ENCODE results near the gene TMEM80. TPM values are rescaled to one million over a fixed set of nuclear protein-coding genes. Genes with fewer than 3 reads are reported as not detected.

Gene TMEM80
- total RNA-seq, 2 experiments from 2014 or later = 21.0 to 22.0 TPM

DNA sequence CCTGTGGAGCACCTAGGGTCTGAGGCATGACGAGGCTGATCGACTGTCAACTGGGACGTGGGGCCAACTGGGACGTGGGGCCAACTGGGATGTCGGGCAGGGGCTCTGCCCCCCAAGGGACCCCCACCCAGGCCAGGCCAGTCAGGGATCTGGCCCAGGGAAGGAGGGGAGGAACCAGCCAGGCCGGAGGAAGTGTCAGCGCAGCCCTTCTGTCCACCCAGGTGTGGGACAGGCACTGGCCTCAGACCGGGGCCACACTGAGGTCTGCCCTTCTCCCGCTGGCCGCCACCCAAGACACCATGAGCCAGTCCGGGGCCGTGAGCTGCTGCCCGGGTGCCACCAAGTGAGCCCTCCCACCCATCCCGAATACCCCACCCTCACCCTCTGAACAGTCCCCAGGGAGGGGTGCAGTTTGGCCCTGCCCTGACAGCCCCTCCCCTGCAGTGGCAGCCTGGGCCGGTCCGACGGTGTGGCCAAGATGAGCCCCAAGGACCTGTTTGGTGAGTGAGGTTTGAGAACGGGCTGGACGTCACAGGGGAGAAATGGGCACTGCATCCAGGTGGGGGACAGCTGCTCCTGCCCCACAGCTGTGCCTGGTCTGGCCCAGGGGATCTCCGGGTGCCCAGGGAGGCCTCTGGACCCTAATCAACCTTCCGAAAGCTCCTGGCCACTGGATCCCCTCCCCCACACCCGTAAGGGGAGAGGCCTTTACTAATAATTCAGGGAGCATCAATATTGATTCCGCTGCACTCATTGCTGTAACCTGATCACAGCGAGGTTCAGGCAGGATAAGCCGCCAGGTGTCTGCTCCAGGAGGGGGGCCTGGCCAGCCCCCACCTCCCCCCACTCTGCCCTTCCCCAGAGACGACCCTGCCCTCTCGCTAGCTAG lies 13.7 kb downstream of the TMEM80 start:
- no peaks in the 10 kb centered on the region for H3K36me3 ChIP-seq (ENCODE audit: insufficient read depth, low read length)
- Mint-ChIP-seq H3K4me1 (ENCODE audit: low read depth) (no peaks in the 10 kb centered on the region), H3K36me3 (ENCODE audit: low read depth) (no peaks in the 10 kb centered on the region), H3K9me3 (no peaks in the 10 kb centered on the region), H3K27me3 (peaks cover 20% of the 10 kb centered on the region), H3K4me3 (no peak overlapping the region), H3K27ac (no peak overlapping the region)
- H3K27me3 ChIP-seq (ENCODE audit: control insufficient read depth in 1 of 2, insufficient read depth in 2 of 2, low read length in 2 of 2) = peaks cover 20 to 28% of the 10 kb centered on the region in 2 experiments
- ChIA-PET CTCF (no interaction called here), POLR2A (no interaction called here)
- H3K27ac ChIP-seq (ENCODE audit: low read depth in 1 of 2, low read length in 2 of 2) = no peak overlapping the region
- DNase-seq (peak in 1 of 14 experiments; percentile 16), ATAC-seq (ENCODE audit: poor library complexity) (no peak)
- intact Hi-C loops (cut with DNase I, micrococcal nuclease) = no loop called here
- H3K4me1 ChIP-seq (ENCODE audit: insufficient read depth, low read length) = peaks cover 26% of the 10 kb centered on the region
- H3K4me3 ChIP-seq (ENCODE audit: low read length) = no peak overlapping the region
- peaks cover 0 to 14% of the 10 kb centered on the region in 2 experiments for H3K9me3 ChIP-seq (ENCODE audit: control insufficient read depth in 1 of 2, insufficient read depth in 1 of 2, low read length in 2 of 2)
- TF ChIP-seq, protein P1, sequence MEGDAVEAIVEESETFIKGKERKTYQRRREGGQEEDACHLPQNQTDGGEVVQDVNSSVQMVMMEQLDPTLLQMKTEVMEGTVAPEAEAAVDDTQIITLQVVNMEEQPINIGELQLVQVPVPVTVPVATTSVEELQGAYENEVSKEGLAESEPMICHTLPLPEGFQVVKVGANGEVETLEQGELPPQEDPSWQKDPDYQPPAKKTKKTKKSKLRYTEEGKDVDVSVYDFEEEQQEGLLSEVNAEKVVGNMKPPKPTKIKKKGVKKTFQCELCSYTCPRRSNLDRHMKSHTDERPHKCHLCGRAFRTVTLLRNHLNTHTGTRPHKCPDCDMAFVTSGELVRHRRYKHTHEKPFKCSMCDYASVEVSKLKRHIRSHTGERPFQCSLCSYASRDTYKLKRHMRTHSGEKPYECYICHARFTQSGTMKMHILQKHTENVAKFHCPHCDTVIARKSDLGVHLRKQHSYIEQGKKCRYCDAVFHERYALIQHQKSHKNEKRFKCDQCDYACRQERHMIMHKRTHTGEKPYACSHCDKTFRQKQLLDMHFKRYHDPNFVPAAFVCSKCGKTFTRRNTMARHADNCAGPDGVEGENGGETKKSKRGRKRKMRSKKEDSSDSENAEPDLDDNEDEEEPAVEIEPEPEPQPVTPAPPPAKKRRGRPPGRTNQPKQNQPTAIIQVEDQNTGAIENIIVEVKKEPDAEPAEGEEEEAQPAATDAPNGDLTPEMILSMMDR (IDR thresholded peaks at IDR 0.05) = no peak

DNA sequence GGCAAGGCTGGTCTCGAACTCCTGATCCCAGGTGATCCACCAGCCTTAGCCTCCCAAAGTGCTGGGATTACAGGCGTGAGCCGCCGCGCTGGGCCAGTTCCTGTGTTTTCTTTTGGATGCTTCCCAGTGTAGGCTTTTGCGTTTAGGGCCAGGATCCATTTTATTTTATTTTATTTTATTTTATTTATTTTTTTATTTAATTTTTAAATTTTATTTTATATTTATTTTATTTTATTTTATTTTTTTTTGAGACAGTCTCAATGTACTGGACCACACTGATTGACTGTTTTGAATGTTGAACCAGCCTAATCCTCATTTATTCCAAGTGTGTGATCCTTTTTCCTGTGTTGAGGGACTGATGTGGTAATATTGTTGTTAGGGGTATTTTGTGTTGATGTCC lies 18.8 kb downstream of the TMEM80 start:
- Mint-ChIP-seq H3K9me3 (peaks cover 5% of the 10 kb centered on the region), H3K4me3 (no peak overlapping the region), H3K4me1 (ENCODE audit: low read depth) (no peaks in the 10 kb centered on the region), H3K27me3 (peaks cover 18% of the 10 kb centered on the region), H3K27ac (no peak overlapping the region), H3K36me3 (ENCODE audit: low read depth) (no peaks in the 10 kb centered on the region)
- Histone ChIP-seq H3K4me1 (ENCODE audit: insufficient read depth, low read length) (peaks cover 9% of the 10 kb centered on the region), H3K4me3 (ENCODE audit: low read length) (no peak overlapping the region), H3K27me3 (ENCODE audit: control insufficient read depth in 1 of 2, insufficient read depth in 2 of 2, low read length in 2 of 2) (peaks cover under 1 to 11% of the 10 kb centered on the region in 2 experiments), H3K36me3 (ENCODE audit: insufficient read depth, low read length) (no peaks in the 10 kb centered on the region), H3K9me3 (ENCODE audit: control insufficient read depth in 1 of 2, insufficient read depth in 1 of 2, low read length in 2 of 2) (peaks cover 0 to 6% of the 10 kb centered on the region in 2 experiments), H3K27ac (ENCODE audit: low read depth in 1 of 2, low read length in 2 of 2) (no peak overlapping the region)
- ChIA-PET CTCF (interaction anchor here (1.3 kb wide), 1 partner anchor 159 kb away, joined by 5 read pairs; no protein-coding TSS in a partner anchor), POLR2A (no interaction called here)
- ATAC-seq (ENCODE audit: poor library complexity) (no peak), DNase-seq (no peak)
- TF ChIP-seq, protein P1 (IDR thresholded peaks at IDR 0.05) = no peak
- intact Hi-C loops (cut with DNase I, micrococcal nuclease) = no loop called here

DNA sequence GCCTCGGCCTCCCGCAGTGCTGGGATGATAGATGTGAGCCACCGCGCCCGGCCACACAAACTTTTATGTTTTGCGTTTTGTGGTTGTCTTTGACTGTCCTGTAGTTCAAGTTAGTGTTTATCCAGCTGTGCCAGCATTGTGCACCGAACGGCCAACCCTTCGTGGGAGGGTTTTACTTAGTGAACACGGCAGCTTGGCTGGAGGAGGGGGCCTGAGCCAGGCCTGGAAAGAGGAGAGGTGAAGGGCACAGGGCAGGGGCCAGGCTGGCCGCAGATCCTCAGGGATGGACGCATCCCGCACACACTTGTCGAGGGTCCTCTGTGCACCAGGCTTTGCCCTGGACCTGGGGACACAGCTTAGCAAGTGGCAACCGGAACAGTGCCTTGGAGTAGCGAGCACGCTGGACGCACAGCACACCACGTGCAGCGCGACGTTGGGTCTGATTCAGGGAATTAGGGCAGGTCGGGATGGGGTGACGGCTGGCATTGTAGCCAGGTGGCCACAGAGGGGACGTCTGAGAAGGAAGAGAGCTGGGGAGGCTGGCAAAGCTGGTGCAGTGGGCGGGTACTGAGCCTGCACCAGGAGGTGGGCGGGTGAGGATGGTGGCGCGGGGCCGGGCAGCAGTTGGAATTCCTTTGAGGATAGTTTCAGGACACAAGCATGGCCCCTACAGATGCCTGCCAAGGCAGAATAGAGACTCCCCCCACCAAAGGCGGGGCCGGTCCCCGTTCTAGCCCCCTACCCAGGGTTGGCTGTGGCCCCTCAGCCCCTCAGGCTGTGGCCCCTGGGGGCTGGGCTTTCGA lies 23.8 kb downstream of the TMEM80 start:
- peak in 1 of 14 experiments; percentile 20 for DNase-seq
- no peak overlapping the region for H3K27ac ChIP-seq (ENCODE audit: low read depth in 1 of 2, low read length in 2 of 2)
- H3K4me3 ChIP-seq (ENCODE audit: low read length) = no peak overlapping the region
- peak overlapping the region; percentile 27 for H3K4me3 Mint-ChIP-seq
- ATAC-seq (ENCODE audit: poor library complexity) = no peak
- H3K27me3 Mint-ChIP-seq = peaks cover 37% of the 10 kb centered on the region
- no peaks in the 10 kb centered on the region for H3K36me3 Mint-ChIP-seq (ENCODE audit: low read depth)
- no peaks in the 10 kb centered on the region for H3K36me3 ChIP-seq (ENCODE audit: insufficient read depth, low read length)
- H3K4me1 Mint-ChIP-seq (ENCODE audit: low read depth) = peaks cover 7% of the 10 kb centered on the region
- peaks cover 5% of the 10 kb centered on the region for H3K9me3 Mint-ChIP-seq
- ChIA-PET POLR2A (no interaction called here), CTCF (no interaction called here)
- peaks cover 28% of the 10 kb centered on the region for H3K4me1 ChIP-seq (ENCODE audit: insufficient read depth, low read length)
- intact Hi-C loops (cut with DNase I, micrococcal nuclease) = no loop called here
- TF ChIP-seq, protein P1 (IDR thresholded peaks at IDR 0.05) = no peak
- H3K27me3 ChIP-seq (ENCODE audit: control insufficient read depth in 1 of 2, insufficient read depth in 2 of 2, low read length in 2 of 2) = peaks cover 5 to 24% of the 10 kb centered on the region in 2 experiments
- peaks cover 0 to 19% of the 10 kb centered on the region in 2 experiments for H3K9me3 ChIP-seq (ENCODE audit: control insufficient read depth in 1 of 2, insufficient read depth in 1 of 2, low read length in 2 of 2)
- H3K27ac Mint-ChIP-seq = no peak overlapping the region
